Suprapubic skin (tissue), 4 donors: ENCODE results near the gene DDX11. TPM values are rescaled to one million over a fixed set of nuclear protein-coding genes. Genes with fewer than 3 reads are reported as not detected.
"Not testable (repeated sequence)": the region's sequence is repeated elsewhere in the genome, so short reads cannot be mapped to it uniquely, and the experiment has no call there.

Source experiments
- DNase-seq, 2 donors: peaks; one replicate each; pipeline ENCODE4 v3.0.0-alpha.2; 2019; ENCODE audit warnings: low spot score in 2 of 2
- H3K27ac ChIP-seq: fragments of 200-600 bp; sonication (generic); one replicate; pipeline ENCODE4 v1.5.1; 2019
- H3K27me3 ChIP-seq: fragments of 200-600 bp; sonication (generic); one replicate; pipeline ENCODE4 v1.5.1; 2019
- H3K36me3 ChIP-seq: fragments of 200-600 bp; sonication (generic); one replicate; pipeline ENCODE4 v1.5.1; 2019
- H3K4me1 ChIP-seq: fragments of 200-600 bp; sonication (generic); one replicate; pipeline ENCODE4 v1.5.1; 2019
- H3K4me3 ChIP-seq: fragments of 200-600 bp; sonication (generic); one replicate; pipeline ENCODE4 v1.5.1; 2019; ENCODE audit warnings: mild to moderate bottlenecking
- H3K9me3 ChIP-seq: fragments of 200-600 bp; sonication (generic); one replicate; pipeline ENCODE4 v1.5.1; 2019
- EP300 ChIP-seq: sonication (generic); formaldehyde crosslinking; IDR thresholded peaks from one replicate; pipeline ENCODE4 v1.6.1; 2017; ENCODE audit warnings: antibody characterized with exemption
- POLR2A ChIP-seq, 2 donors: fragments of 450-650 bp; IDR thresholded peaks; one replicate each; pipeline ENCODE4 v1.6.1; 2017; ENCODE audit warnings: antibody characterized with exemption in 2 of 2, mild to moderate bottlenecking in 2 of 2, moderate library complexity in 2 of 2
- POLR2AphosphoS5 ChIP-seq, 3 donors: sonication (generic); formaldehyde crosslinking; IDR thresholded peaks; one replicate each; pipeline ENCODE4 v1.6.1; 2017; ENCODE audit warnings: antibody characterized with exemption in 3 of 3
- WGBS: methylation state at CpG from one replicate; pipeline ENCODE4 v1.1.5; 2018; 5-methylcytosine and 5-hydroxymethylcytosine counted together
- total RNA-seq, 4 donors: library from RNA; depleted of rRNA; stranded (reverse); fragments of >200 nt; gene quantifications; one replicate each; pipeline ENCODE4 v1.1.0, GENCODE V29; 2016
- TF ChIP-seq, protein P1 (sequence below), 2 donors: fragments of 200-600 bp in 1 of 2; fragments of 450-650 bp in 1 of 2; sonication (generic) in 1 of 2; IDR thresholded peaks; one replicate each; pipeline ENCODE4 v1.5.1; 2016 to 2019; ENCODE audit warnings: antibody characterized with exemption in 2 of 2, mild to moderate bottlenecking in 1 of 2, moderate library complexity in 1 of 2

DDX11 gene
- total RNA-seq, 4 donors from 2014 or later = 13.0 to 81.6 (median 46.0) TPM

GRCh38 chr12:31057671-31058070 lies 16.0 kb upstream of the DDX11 start:
- WGBS = 75% methylated on average over 4 of the region's 4 CpGs
- DNase-seq = no peak
- H3K27ac ChIP-seq = no peak overlapping the region
- no peak for TF ChIP-seq POLR2A (IDR thresholded peaks at IDR 0.05)
- no peak for TF ChIP-seq POLR2AphosphoS5 (IDR thresholded peaks at IDR 0.05)
- no peak for TF ChIP-seq EP300
- TF ChIP-seq, protein P1, sequence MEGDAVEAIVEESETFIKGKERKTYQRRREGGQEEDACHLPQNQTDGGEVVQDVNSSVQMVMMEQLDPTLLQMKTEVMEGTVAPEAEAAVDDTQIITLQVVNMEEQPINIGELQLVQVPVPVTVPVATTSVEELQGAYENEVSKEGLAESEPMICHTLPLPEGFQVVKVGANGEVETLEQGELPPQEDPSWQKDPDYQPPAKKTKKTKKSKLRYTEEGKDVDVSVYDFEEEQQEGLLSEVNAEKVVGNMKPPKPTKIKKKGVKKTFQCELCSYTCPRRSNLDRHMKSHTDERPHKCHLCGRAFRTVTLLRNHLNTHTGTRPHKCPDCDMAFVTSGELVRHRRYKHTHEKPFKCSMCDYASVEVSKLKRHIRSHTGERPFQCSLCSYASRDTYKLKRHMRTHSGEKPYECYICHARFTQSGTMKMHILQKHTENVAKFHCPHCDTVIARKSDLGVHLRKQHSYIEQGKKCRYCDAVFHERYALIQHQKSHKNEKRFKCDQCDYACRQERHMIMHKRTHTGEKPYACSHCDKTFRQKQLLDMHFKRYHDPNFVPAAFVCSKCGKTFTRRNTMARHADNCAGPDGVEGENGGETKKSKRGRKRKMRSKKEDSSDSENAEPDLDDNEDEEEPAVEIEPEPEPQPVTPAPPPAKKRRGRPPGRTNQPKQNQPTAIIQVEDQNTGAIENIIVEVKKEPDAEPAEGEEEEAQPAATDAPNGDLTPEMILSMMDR (IDR thresholded peaks at IDR 0.05) = no peak
- no peaks in the 10 kb centered on the region for H3K36me3 ChIP-seq
- no peak overlapping the region for H3K4me3 ChIP-seq
- H3K27me3 ChIP-seq = no peaks in the 10 kb centered on the region
- H3K9me3 ChIP-seq = no peaks in the 10 kb centered on the region
- H3K4me1 ChIP-seq = no peaks in the 10 kb centered on the region

GRCh38 chr12:31066196-31066595 lies 7.5 kb upstream of the DDX11 start:
- H3K27ac ChIP-seq, H3K9me3 ChIP-seq, H3K36me3 ChIP-seq, H3K4me1 ChIP-seq, DNase-seq, H3K4me3 ChIP-seq, H3K27me3 ChIP-seq: not testable (repeated sequence)
- 75% methylated on average over 3 of the region's 3 CpGs for WGBS

GRCh38 chr12:31067656-31068055 lies 6.0 kb upstream of the DDX11 start:
- H3K4me3 ChIP-seq, DNase-seq, H3K27me3 ChIP-seq, H3K9me3 ChIP-seq, H3K4me1 ChIP-seq, H3K27ac ChIP-seq, H3K36me3 ChIP-seq: not testable (repeated sequence)
- 38% methylated on average over 2 of the region's 2 CpGs for WGBS

GRCh38 chr12:31070971-31071740 lies 2.5 kb upstream of the DDX11 start:
- not testable (repeated sequence) for H3K4me3 ChIP-seq, H3K27ac ChIP-seq, H3K9me3 ChIP-seq, H3K27me3 ChIP-seq, H3K36me3 ChIP-seq, DNase-seq
- H3K4me1 ChIP-seq = peaks cover 14% of the 10 kb centered on the region
- 100% methylated on average over 1 of the region's 53 CpGs for WGBS

- 35% methylated on average over 5 of the region's 6 CpGs for WGBS
- H3K27me3 ChIP-seq, H3K9me3 ChIP-seq, H3K27ac ChIP-seq, DNase-seq, H3K36me3 ChIP-seq: not testable (repeated sequence)
- Histone ChIP-seq H3K4me3 (peak overlapping the region; percentile 59), H3K4me1 (peaks cover 11% of the 10 kb centered on the region)
Measured at GRCh38 chr12:31072962-31073361, 698 bp upstream of the DDX11 start.

- peak overlapping the region; percentile 59 for H3K4me3 ChIP-seq
- H3K4me1 ChIP-seq = peaks cover 11% of the 10 kb centered on the region
- not testable (repeated sequence) for H3K36me3 ChIP-seq, H3K27me3 ChIP-seq, H3K9me3 ChIP-seq, DNase-seq
- TF ChIP-seq, protein P1 (IDR thresholded peaks at IDR 0.05) = peak in 1 of 2 donors; percentile 41
- H3K27ac ChIP-seq = peak overlapping the region; percentile 89
- WGBS = 5% methylated on average over 8 of the region's 16 CpGs
Measured at GRCh38 chr12:31074333-31074874, 744 bp downstream of the DDX11 start.

DNA sequence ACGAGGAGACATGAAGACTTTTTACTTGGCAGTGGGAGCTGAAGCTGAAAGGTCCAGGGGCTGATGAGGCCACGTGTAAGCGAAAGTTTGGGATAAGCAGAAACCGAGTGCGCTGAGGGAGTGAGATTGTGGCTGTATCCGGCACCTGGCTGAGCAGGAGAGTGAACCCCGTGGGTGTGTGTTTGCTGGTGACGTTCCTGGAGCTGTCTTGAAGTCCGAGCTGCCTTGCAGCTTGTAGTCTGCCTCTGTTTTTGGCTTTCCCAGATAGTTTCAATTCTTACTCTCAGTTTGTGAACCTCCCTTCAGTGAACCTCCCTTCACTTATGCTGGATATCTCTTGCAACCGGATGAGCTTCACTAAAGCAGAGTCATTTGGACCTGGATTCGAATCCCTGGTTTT lies 2.5 kb downstream of the DDX11 start:
- H3K4me3 ChIP-seq, H3K27me3 ChIP-seq, H3K9me3 ChIP-seq, DNase-seq, H3K27ac ChIP-seq: not testable (repeated sequence)
- WGBS = 79% methylated on average over 9 of the region's 11 CpGs
- Histone ChIP-seq H3K36me3 (peaks cover 11% of the 10 kb centered on the region), H3K4me1 (peaks cover 11% of the 10 kb centered on the region)

- H3K9me3 ChIP-seq, H3K27me3 ChIP-seq, H3K27ac ChIP-seq, DNase-seq, H3K4me3 ChIP-seq: not testable (repeated sequence)
- H3K36me3 ChIP-seq = peaks cover 11% of the 10 kb centered on the region
- peaks cover 11% of the 10 kb centered on the region for H3K4me1 ChIP-seq
- 85% methylated on average over 4 of the region's 4 CpGs for WGBS
Measured at GRCh38 chr12:31077095-31077494, 3.4 kb downstream of the DDX11 start.

GRCh38 chr12:31077998-31078397 lies 4.3 kb downstream of the DDX11 start:
- not testable (repeated sequence) for H3K9me3 ChIP-seq, DNase-seq, H3K27me3 ChIP-seq, H3K27ac ChIP-seq, H3K4me1 ChIP-seq, H3K4me3 ChIP-seq
- peaks cover 16% of the 10 kb centered on the region for H3K36me3 ChIP-seq
- WGBS = 91% methylated on average over 8 of the region's 8 CpGs

DNA sequence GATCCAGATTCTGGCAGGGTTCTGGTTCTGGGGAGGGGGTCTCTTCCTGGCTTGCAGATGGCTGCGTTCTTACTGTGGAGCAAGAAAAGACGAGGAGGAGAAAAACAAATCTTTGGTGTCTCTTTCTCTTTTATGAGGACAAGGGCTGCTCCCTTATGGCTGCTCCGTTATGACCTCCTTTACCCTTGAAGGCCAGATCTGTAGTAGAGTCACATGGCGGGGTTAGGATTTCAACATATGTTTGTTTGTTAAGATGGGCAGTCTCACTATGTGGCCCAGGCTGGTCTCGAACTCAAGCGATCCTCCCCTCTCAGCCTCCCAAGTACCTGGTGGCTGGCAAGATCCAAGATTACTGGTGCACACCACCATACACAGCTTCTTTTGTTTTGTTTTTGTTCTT lies 5.8 kb downstream of the DDX11 start:
- not testable (repeated sequence) for H3K27ac ChIP-seq, DNase-seq, H3K27me3 ChIP-seq, H3K9me3 ChIP-seq, H3K4me3 ChIP-seq, H3K4me1 ChIP-seq
- no CpG with 5 or more reads among the region's 6 CpGs for WGBS
- peaks cover 26% of the 10 kb centered on the region for H3K36me3 ChIP-seq

DNA sequence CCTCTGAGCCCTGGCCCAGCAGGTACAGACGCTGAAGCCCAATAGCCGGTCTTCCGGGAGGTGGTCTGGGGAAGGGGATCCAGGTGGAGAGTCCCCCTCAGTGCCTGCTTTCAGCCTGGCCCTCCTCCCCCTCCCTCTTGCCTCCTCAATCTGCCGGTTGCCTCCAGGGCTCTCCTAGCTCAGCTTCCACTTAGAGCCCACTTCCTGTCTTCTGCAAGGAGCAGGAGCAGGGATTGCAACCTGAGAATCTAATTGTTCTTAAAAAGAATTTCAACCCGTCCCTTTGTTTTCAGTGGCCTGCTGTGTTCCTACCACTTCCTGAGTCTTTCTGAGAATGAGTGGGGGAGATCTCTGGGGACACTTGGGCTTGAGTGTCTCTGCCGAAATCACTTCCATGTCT lies 6.6 kb downstream of the DDX11 start:
- H3K4me1 ChIP-seq = not testable (repeated sequence)
- WGBS = 36% methylated on average over 2 of the region's 6 CpGs

GRCh38 chr12:31081274-31081673 lies 7.6 kb downstream of the DDX11 start:
- not testable (repeated sequence) for H3K27ac ChIP-seq, H3K27me3 ChIP-seq, H3K4me1 ChIP-seq, H3K4me3 ChIP-seq, H3K9me3 ChIP-seq, DNase-seq
- peaks cover 41% of the 10 kb centered on the region for H3K36me3 ChIP-seq
- 97% methylated on average over 5 of the region's 6 CpGs for WGBS

More for the DNA sequence above, 6.6 kb downstream of the DDX11 start:
- H3K27ac ChIP-seq, H3K27me3 ChIP-seq, H3K4me3 ChIP-seq, DNase-seq, H3K9me3 ChIP-seq: not testable (repeated sequence)
- peaks cover 34% of the 10 kb centered on the region for H3K36me3 ChIP-seq
